HL-60 (cell line): Measurements from ENCODE around the gene SEPTIN10.

Experiments used
- GABPA ChIP-seq: IDR thresholded peaks from 2 replicates; pipeline ENCODE4 v1.6.1; 2012; ENCODE audit warnings: low read depth
- POLR2AphosphoS5 ChIP-seq: IDR thresholded peaks from 2 replicates; pipeline ENCODE4 v1.6.1; 2012; ENCODE audit warnings: low read depth
- SPI1 ChIP-seq: IDR thresholded peaks from 2 replicates; pipeline ENCODE4 v1.6.1; 2012; ENCODE audit warnings: low read depth, mild to moderate bottlenecking, borderline replicate concordance
- TF ChIP-seq, protein P1 (sequence below): IDR thresholded peaks from one replicate; pipeline ENCODE4 v1.5.1; 2011; ENCODE audit warnings: low read length, control low read depth, inconsistent platforms; ENCODE audit not compliant: insufficient read depth

DNA sequence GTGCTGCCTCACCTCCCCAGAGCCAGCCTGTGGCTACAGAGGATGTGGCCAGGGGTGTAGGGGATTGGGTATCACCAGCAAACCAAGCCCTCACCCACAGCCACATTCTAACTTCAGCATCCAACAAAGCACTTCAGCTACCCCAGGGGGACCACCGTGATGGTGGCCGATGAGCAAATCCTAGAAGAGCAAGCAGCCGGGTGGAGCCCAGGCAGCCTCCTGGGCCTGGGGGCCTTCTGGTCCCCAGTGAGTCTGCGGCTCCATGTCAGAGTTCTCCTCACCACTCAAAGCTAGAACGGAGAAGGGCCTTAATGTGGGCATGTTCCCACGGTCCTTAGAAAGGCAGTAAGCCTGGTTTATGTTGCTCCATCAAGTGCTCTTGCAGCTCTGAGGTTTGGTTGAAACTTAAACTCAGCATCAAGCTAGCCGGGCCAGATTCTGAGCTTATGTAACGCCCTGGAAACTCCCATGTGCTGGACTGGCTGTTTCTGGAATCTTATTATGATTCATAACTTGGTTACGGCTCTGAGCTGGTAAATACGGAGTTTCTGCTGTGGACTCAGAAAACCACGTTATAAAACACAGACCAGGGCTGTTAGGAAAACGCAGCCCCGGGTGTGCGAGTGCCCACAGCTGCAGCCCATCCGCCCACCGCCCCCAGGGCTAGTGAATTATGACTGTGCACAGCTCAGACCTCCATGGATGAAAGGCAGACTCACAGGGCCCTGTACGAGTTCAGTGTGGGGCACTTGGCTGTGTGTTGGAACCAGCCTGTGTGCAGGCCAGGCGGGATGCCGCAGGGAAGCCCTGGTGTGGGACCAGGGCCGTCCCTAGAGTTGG lies 99.8 kb downstream of the SEPTIN10 start:
- TF ChIP-seq, protein P1, sequence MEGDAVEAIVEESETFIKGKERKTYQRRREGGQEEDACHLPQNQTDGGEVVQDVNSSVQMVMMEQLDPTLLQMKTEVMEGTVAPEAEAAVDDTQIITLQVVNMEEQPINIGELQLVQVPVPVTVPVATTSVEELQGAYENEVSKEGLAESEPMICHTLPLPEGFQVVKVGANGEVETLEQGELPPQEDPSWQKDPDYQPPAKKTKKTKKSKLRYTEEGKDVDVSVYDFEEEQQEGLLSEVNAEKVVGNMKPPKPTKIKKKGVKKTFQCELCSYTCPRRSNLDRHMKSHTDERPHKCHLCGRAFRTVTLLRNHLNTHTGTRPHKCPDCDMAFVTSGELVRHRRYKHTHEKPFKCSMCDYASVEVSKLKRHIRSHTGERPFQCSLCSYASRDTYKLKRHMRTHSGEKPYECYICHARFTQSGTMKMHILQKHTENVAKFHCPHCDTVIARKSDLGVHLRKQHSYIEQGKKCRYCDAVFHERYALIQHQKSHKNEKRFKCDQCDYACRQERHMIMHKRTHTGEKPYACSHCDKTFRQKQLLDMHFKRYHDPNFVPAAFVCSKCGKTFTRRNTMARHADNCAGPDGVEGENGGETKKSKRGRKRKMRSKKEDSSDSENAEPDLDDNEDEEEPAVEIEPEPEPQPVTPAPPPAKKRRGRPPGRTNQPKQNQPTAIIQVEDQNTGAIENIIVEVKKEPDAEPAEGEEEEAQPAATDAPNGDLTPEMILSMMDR: no peak
- TF ChIP-seq POLR2AphosphoS5 (no peak), SPI1 (no peak), GABPA (no peak)
